Measurements from ENCODE around the gene CCDC38.
"Not testable (repeated sequence)": the region's sequence is repeated elsewhere in the genome, so short reads cannot be mapped to it uniquely, and the experiment has no call there.

CCDC38 gene

GRCh38 chr12:95942524-95943329 lies at the start of gene CCDC38:
CCDC38 (minus strand) TSS chr12:95942614; CDS start chr12:95936509, 6,105 bp downstream.
- peak; percentile 76 for DNase-seq

- DNase-seq: no peak
Measured at GRCh38 chr12:95990136-95990535, 47.7 kb upstream of the CCDC38 start.

GRCh38 chr12:95989504-95990123 lies 47.2 kb upstream of the CCDC38 start:
- DNase-seq: no peak

- no peak for DNase-seq
Measured at GRCh38 chr12:95988506-95989275, 46.3 kb upstream of the CCDC38 start.

DNA sequence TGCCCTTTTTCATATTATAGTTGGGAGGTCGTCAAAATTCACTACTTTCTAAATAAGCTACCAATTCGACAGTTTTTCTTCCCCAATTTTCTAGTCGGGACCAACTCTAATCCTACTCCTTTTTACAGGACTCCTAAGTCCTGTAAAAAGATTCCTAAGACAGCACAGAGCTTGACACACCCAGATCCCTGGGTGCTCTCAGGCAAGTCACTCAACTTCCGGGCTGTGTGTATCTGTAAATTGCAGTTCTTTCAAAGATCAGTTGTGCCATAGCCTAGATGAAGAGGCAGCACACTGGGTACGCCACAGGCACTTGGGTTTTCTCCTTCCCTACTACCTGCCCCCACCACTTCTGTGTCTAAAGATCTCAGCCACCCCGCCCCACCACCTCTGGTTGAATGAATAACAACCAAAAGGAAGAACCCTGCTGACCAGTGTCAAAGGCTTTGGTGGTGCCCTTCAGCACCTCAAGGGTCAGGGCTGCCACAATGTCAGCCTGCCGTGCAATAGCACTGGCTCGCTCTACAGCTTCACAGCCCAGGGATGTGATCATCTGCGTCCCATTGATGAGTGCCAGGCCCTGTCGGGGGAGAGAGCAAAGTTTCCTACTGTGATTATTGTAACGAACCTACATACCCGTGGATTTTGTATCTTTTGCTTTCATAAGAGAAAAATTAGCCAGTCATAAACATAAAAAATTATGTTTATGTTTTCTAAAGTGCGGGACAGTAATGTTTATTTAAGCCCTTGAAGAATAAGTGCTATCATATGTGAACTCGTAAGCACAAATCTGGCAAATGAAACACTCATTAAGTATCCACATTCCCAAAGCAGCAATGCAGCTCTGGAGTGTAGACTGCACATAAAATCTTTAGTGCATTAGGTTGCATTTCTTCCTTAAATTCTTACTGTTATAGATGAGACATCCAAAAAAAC lies 44.5 kb upstream of the CCDC38 start:
- DNase-seq: no peak

GRCh38 chr12:95984682-95985081 lies 42.3 kb upstream of the CCDC38 start:
- no peak for DNase-seq

- DNase-seq: no peak
Measured at GRCh38 chr12:95982602-95983001, 40.2 kb upstream of the CCDC38 start.

GRCh38 chr12:95980437-95980836 lies 38.0 kb upstream of the CCDC38 start:
- no peak for DNase-seq

GRCh38 chr12:95978774-95979173 lies 36.4 kb upstream of the CCDC38 start:
- no peak for DNase-seq

GRCh38 chr12:95978351-95978750 lies 35.9 kb upstream of the CCDC38 start:
- no peak for DNase-seq

GRCh38 chr12:95977764-95978305 lies 35.4 kb upstream of the CCDC38 start:
- no peak for DNase-seq

GRCh38 chr12:95976416-95976832 lies 34.0 kb upstream of the CCDC38 start:
- DNase-seq: no peak

- no peak for DNase-seq
Measured at GRCh38 chr12:95975491-95975890, 33.1 kb upstream of the CCDC38 start.

DNA sequence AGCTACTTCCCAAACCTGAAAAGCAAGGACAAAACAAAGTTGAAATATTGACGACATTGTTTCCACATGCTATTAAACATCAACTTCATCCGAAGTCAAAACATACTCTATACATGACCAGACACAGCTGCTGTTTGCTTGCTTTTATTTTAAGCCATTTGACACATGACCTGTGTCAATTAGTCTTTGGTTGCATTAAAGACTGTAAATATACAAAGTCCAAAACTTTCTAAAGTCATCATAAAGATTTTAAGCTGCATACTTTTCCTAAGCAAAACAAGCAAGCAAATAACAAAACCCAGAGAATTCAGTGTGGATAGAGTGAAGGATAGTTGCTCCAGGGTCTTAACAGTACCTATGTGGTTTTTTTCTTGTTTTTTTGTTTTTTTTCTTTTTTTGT lies 31.9 kb upstream of the CCDC38 start:
- DNase-seq: no peak

DNA sequence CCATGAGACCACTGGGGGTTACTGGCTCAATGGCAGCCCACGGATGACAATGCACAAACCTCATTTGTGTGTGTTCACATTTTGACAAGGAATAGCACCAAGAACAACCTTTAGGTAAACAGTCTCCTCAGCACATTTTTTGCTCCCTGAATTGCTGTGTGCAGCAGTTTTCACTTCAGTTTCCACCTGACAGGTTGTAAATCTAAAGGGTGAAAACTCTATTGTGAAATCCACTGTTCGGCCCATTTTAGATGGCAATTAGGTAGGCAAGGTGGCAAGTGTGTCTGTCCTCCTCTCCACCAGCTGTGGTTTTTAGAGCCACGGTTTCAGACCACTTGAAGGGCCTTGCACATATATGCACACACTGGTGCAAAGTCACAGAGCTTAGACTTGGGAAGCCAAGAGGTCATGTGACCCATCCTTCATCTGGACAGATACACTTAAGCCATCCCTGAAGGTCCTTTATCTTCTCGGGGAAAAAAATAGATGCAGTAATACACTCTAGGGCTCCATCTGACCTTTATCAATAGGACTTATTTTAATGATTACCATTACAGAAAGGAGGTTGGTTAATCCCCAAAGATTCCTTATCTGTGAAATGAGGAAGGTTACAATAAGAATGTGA lies 30.5 kb upstream of the CCDC38 start:
- no peak for DNase-seq

- DNase-seq: no peak
Measured at GRCh38 chr12:95970905-95971304, 28.5 kb upstream of the CCDC38 start.

- not testable (repeated sequence) for DNase-seq
Measured at GRCh38 chr12:95969116-95969515, 26.7 kb upstream of the CCDC38 start.

DNA sequence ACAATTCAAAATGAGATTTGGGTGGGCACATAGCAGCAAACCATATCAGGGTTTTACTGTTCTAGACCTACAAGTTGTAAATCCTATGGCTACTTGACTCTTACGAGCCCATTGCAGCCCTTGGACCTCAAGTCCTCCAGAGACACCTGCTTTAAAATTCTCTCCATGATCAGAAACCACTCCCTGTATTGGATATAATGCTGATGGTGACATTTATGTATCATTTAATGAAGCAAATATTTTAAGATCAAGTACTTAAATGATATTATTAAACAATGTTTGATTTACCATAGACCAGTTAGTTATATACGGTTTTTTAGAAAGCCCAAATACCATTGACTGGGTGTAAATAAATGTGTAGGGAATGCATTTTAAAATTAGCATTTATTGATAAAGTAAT lies 24.9 kb upstream of the CCDC38 start:
- DNase-seq: no peak

GRCh38 chr12:95966287-95966870 lies 24.0 kb upstream of the CCDC38 start:
- no peak for DNase-seq

DNA sequence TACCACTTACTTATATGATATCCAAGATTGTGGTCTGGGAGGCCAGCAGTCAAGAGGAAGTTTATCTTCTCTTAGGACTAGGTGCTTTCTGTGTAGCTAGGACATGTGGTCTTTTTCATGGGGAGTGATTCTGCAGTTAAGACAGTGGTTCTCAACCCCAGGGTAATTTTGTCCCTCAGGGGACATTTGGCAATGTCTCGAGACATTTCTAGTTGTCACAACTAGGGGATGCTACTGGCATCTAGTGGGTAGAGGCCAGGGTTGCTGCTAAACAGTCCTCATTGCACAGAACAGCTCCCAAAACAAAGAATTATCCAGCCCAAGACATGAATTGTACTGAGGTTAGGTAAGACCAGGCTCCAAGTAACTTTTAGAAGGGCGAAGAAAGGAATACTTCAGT lies 20.7 kb upstream of the CCDC38 start:
- DNase-seq: no peak

- DNase-seq: no peak
Measured at GRCh38 chr12:95962222-95962621, 19.8 kb upstream of the CCDC38 start.

Data from right forelimb (tissue), 1 donor.